Right atrium auricular region (tissue), 2 donors: ENCODE measurements around the gene SLC29A1. TPM values are rescaled to one million over a fixed set of nuclear protein-coding genes. Genes with fewer than 3 reads are reported as not detected.

Experiments
- DNase-seq: peaks from one replicate; pipeline ENCODE4 v3.0.0-alpha.2; 2019; ENCODE audit warnings: low spot score
- H3K27ac ChIP-seq, 2 donors: fragments of 200-600 bp; sonication (generic); 1 replicate in 1 of 2; 2 replicates in 1 of 2; pipeline ENCODE4 v1.5.1; 2016 to 2019
- H3K27me3 ChIP-seq, 2 donors: fragments of 200-600 bp; sonication (generic); one replicate each; pipeline versions ENCODE4 v1.5.1 to v1.6.0; 2017 to 2019
- H3K36me3 ChIP-seq: fragments of 200-600 bp; sonication (generic); one replicate; pipeline ENCODE4 v1.5.1; 2016
- H3K4me1 ChIP-seq, 2 donors: fragments of 200-600 bp; sonication (generic); one replicate each; pipeline versions ENCODE4 v1.5.1 to v1.6.0; 2017 to 2019
- H3K4me3 ChIP-seq, 2 donors: fragments of 200-600 bp; sonication (generic); 1 replicate in 1 of 2; 2 replicates in 1 of 2; pipeline ENCODE4 v1.5.1; 2017 to 2019; ENCODE audit warnings: mild to moderate bottlenecking in 1 of 2, moderate library complexity in 1 of 2
- H3K9me3 ChIP-seq, 2 donors: fragments of 200-600 bp; sonication (generic); one replicate each; pipeline ENCODE4 v1.5.1; 2019
- CTCF ChIP-seq, 2 donors: fragments of 200-600 bp; sonication (generic); IDR thresholded peaks; one replicate each; pipeline ENCODE4 v1.5.1; 2019; ENCODE audit warnings: antibody characterized with exemption in 2 of 2
- total RNA-seq, 2 donors: library from RNA; depleted of rRNA; stranded (reverse); fragments of >200 nt; gene quantifications; one replicate each; pipeline ENCODE4 v1.1.0, GENCODE V29; 2016

The SLC29A1 gene
- total RNA-seq, 2 donors from 2014 or later = 105 to 256 TPM

GRCh38 chr6:44234101-44235025, 11.0 kb downstream of the SLC29A1 start:
- H3K36me3 ChIP-seq = peaks cover 37% of the 10 kb centered on the region
- H3K27ac ChIP-seq = peak overlapping the region; percentile 98
- TF ChIP-seq CTCF (IDR thresholded peaks at IDR 0.05) = peak; percentile 67 to 90
- H3K27me3 ChIP-seq = no peaks in the 10 kb centered on the region
- DNase-seq = peak; percentile 87
- no peaks in the 10 kb centered on the region for H3K9me3 ChIP-seq
- H3K4me3 ChIP-seq = no peak overlapping the region
- H3K4me1 ChIP-seq = peaks cover 0 to 68% of the 10 kb centered on the region in 2 donors

GRCh38 chr6:44235269-44235668, 11.9 kb downstream of the SLC29A1 start:
- H3K36me3 ChIP-seq = peaks cover 28% of the 10 kb centered on the region
- H3K4me1 ChIP-seq = peaks cover 0 to 59% of the 10 kb centered on the region in 2 donors

GRCh38 chr6:44235891-44236516, 12.6 kb downstream of the SLC29A1 start:
- no peak for TF ChIP-seq CTCF (IDR thresholded peaks at IDR 0.05)
- Histone ChIP-seq H3K27me3 (no peaks in the 10 kb centered on the region), H3K4me3 (no peak overlapping the region), H3K27ac (peak overlapping the region; percentile 98), H3K36me3 (peaks cover 20% of the 10 kb centered on the region), H3K9me3 (no peaks in the 10 kb centered on the region), H3K4me1 (peaks cover 0 to 52% of the 10 kb centered on the region in 2 donors)
- no peak for DNase-seq

More at GRCh38 chr6:44235269-44235668, 11.9 kb downstream of the SLC29A1 start:
- no peak for TF ChIP-seq CTCF (IDR thresholded peaks at IDR 0.05)
- no peak for DNase-seq
- Histone ChIP-seq H3K27me3 (no peaks in the 10 kb centered on the region), H3K4me3 (no peak overlapping the region), H3K27ac (peak overlapping the region; percentile 98), H3K9me3 (no peaks in the 10 kb centered on the region)

GRCh38 chr6:44237021-44237812, 13.8 kb downstream of the SLC29A1 start:
- Histone ChIP-seq H3K27ac (peak overlapping the region; percentile 98), H3K4me3 (peak overlapping the region; percentile 59 to 67), H3K27me3 (no peaks in the 10 kb centered on the region), H3K9me3 (no peaks in the 10 kb centered on the region), H3K36me3 (peaks cover 8% of the 10 kb centered on the region), H3K4me1 (peaks cover 0 to 52% of the 10 kb centered on the region in 2 donors)
- DNase-seq = peak; percentile 98
- no peak for TF ChIP-seq CTCF (IDR thresholded peaks at IDR 0.05)

- peaks cover 0 to 47% of the 10 kb centered on the region in 2 donors for H3K4me1 ChIP-seq
Measured at GRCh38 chr6:44237813-44238433, 14.5 kb downstream of the SLC29A1 start.

More at GRCh38 chr6:44237813-44238433, 14.5 kb downstream of the SLC29A1 start:
- H3K4me3 ChIP-seq = peak overlapping the region; percentile 59 to 67
- no peaks in the 10 kb centered on the region for H3K9me3 ChIP-seq
- DNase-seq = peak; percentile 85
- peak; percentile 90 to 97 for TF ChIP-seq CTCF (IDR thresholded peaks at IDR 0.05)
- peaks cover 1% of the 10 kb centered on the region for H3K36me3 ChIP-seq
- H3K27ac ChIP-seq = peak overlapping the region; percentile 98
- no peaks in the 10 kb centered on the region for H3K27me3 ChIP-seq
